Liver (tissue), 9 donors: ENCODE measurements around the gene YWHAE. TPM values are rescaled to one million over a fixed set of nuclear protein-coding genes. Genes with fewer than 3 reads are reported as not detected.

Source experiments
- DNase-seq: peaks from one replicate; pipeline ENCODE4 v3.0.0-alpha.2; 2017; ENCODE audit warnings: low spot score
- H3K27ac ChIP-seq, 2 donors: one replicate each; pipeline ENCODE4 v1.7.0; 2013; ENCODE audit warnings: inconsistent platforms in 2 of 2, low read length in 2 of 2, control low read depth in 1 of 2, low read depth in 1 of 2, mild to moderate bottlenecking in 1 of 2
- H3K27me3 ChIP-seq, 4 donors: one replicate each; pipeline versions ENCODE4 v1.6.1 to v1.7.0; 2013; ENCODE audit warnings: low read length in 3 of 4, inconsistent platforms in 1 of 4, mild to moderate bottlenecking in 1 of 4, moderate library complexity in 1 of 4; ENCODE audit not compliant: control insufficient read depth in 4 of 4, insufficient read depth in 4 of 4
- H3K36me3 ChIP-seq, 4 donors: one replicate each; pipeline versions ENCODE4 v1.6.1 to v1.7.0; 2013; ENCODE audit warnings: low read length in 3 of 4, mild to moderate bottlenecking in 3 of 4, low read depth in 1 of 4, moderate library complexity in 1 of 4; ENCODE audit not compliant: control insufficient read depth in 4 of 4, insufficient read depth in 3 of 4
- H3K4me1 ChIP-seq, 4 donors: one replicate each; pipeline versions ENCODE4 v1.6.1 to v1.7.0; 2013; ENCODE audit warnings: low read length in 3 of 4, mild to moderate bottlenecking in 3 of 4, moderate library complexity in 1 of 4; ENCODE audit not compliant: control insufficient read depth in 4 of 4, insufficient read depth in 4 of 4
- H3K4me3 ChIP-seq, 3 donors: one replicate each; pipeline versions ENCODE4 v1.6.1 to v1.7.0; 2013; ENCODE audit warnings: low read length in 3 of 3, control low read depth in 1 of 3, low read depth in 1 of 3, mild to moderate bottlenecking in 1 of 3
- H3K9ac ChIP-seq, 2 donors: one replicate each; pipeline ENCODE4 v1.7.0; 2013; ENCODE audit warnings: low read length in 2 of 2, mild to moderate bottlenecking in 2 of 2, moderate library complexity in 2 of 2, control low read depth in 1 of 2, low read depth in 1 of 2
- H3K9me3 ChIP-seq, 4 donors: one replicate each; pipeline versions ENCODE4 v1.6.1 to v1.7.0; 2013; ENCODE audit warnings: low read length in 3 of 4; ENCODE audit not compliant: control insufficient read depth in 4 of 4
- ATF3 ChIP-seq: IDR thresholded peaks from 2 replicates; pipeline ENCODE4 v1.6.1; 2016; ENCODE audit warnings: antibody characterized with exemption
- EGR1 ChIP-seq, 2 donors: IDR thresholded peaks; 2 replicates each; pipeline ENCODE4 v1.6.1; 2016 to 2018; ENCODE audit warnings: antibody characterized with exemption in 2 of 2, low read depth in 2 of 2
- FOXA1 ChIP-seq: IDR thresholded peaks from 2 replicates; pipeline ENCODE4 v1.6.1; 2016; ENCODE audit warnings: antibody characterized with exemption
- FOXA2 ChIP-seq: IDR thresholded peaks from 2 replicates; pipeline ENCODE4 v1.6.1; 2016; ENCODE audit warnings: antibody characterized with exemption
- GABPA ChIP-seq, 2 donors: IDR thresholded peaks in 1 of 2; conservative IDR thresholded peaks in 1 of 2; 2 replicates each; pipeline ENCODE4 v1.6.1; 2016; ENCODE audit warnings: antibody characterized with exemption in 2 of 2, mild to moderate bottlenecking in 1 of 2, moderate library complexity in 1 of 2
- HNF4A ChIP-seq, 2 donors: conservative IDR thresholded peaks; 2 replicates each; pipeline ENCODE4 v1.6.1; 2016; ENCODE audit warnings: antibody characterized with exemption in 2 of 2, mild to moderate bottlenecking in 2 of 2
- JUND ChIP-seq, 2 donors: IDR thresholded peaks; 2 replicates each; pipeline ENCODE4 v1.6.1; 2016; ENCODE audit warnings: antibody characterized with exemption in 2 of 2
- RAD21 ChIP-seq, 2 donors: IDR thresholded peaks; 2 replicates each; pipeline ENCODE4 v1.6.1; 2016; ENCODE audit warnings: antibody characterized with exemption in 2 of 2, mild to moderate bottlenecking in 2 of 2
- SP1 ChIP-seq: IDR thresholded peaks from 2 replicates; pipeline ENCODE4 v1.6.1; 2018; ENCODE audit warnings: antibody characterized with exemption, mild to moderate bottlenecking
- TAF1 ChIP-seq: conservative IDR thresholded peaks from 2 replicates; pipeline ENCODE4 v1.6.1; 2016; ENCODE audit warnings: antibody characterized with exemption, mild to moderate bottlenecking
- YY1 ChIP-seq: IDR thresholded peaks from 2 replicates; pipeline ENCODE4 v1.6.1; 2016; ENCODE audit warnings: antibody characterized with exemption, mild to moderate bottlenecking
- ZBTB33 ChIP-seq: IDR thresholded peaks from 2 replicates; pipeline ENCODE4 v1.6.1; 2016; ENCODE audit warnings: antibody characterized with exemption
- WGBS: extraction: QIAGEN DNeasy Blood & Tissue Kit; methylation state at CpG from one replicate; pipeline ENCODE4 v1.1.7; 2013; 5-methylcytosine and 5-hydroxymethylcytosine counted together
- polyA plus RNA-seq, 2 donors: library from polyadenylated mRNA; stranded (reverse) in 1 of 2; unstranded in 1 of 2; fragments of 200-250 nt in 1 of 2; fragments of >200 nt in 1 of 2; fragmentation: Nextera tagmentation in 1 of 2; extraction: Ambion mirVana in 1 of 2; gene quantifications; one replicate each; pipeline versions ENCODE4 v1.2.1 to v1.2.3, GENCODE V29; 2013 to 2015
- total RNA-seq, 2 donors: library from RNA; depleted of rRNA; stranded (reverse); fragments of >200 nt; gene quantifications; one replicate each; pipeline ENCODE4 v1.2.3, GENCODE V29; 2014
- TF ChIP-seq, protein P1 (sequence below): IDR thresholded peaks from 2 replicates; pipeline ENCODE4 v1.6.1; 2016; ENCODE audit warnings: antibody characterized with exemption
- donor health status: healthy.
- donor health status: healthy.
- donor health status: healthy.
- donor health status: healthy.
- donor health status: healthy.

YWHAE gene
- total and polyA plus RNA-seq, 4 donors: 173 to 288 (median 202) TPM

DNA sequence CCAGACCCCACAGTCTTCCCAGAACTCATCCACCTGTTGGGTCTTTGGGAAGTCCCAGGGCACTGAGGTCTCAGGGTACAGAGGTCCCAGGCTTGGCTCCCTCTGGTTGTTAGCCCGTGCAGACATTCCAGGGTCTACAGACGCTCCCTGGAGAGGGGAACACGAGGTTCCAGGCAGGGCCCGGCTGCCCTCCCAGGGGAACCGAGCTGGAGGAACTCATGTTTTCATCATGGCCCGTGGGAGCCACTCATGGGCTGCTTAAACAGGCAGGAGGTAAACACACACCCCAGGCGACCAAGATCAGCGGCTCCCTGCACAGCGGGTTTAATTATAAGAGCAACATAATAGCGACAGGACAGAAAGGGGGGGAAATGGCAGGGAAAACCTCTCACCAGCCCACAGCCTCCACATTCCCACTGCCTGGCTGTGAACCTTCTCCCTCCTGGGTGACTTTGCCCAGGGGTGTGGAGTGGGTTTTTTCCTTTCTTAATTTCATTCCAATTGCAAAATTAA is 84.1 kb downstream of the YWHAE start:
- Histone ChIP-seq H3K27me3 (peaks cover 0 to 4% (median 0%) of the 10 kb centered on the region in 4 donors), H3K9ac (no peak overlapping the region), H3K27ac (no peak overlapping the region), H3K4me3 (no peak overlapping the region), H3K4me1 (no peaks in the 10 kb centered on the region), H3K9me3 (no peaks in the 10 kb centered on the region), H3K36me3 (no peaks in the 10 kb centered on the region)
- 52% methylated on average over 10 of the region's 10 CpGs for WGBS
- no peak for DNase-seq
- TF ChIP-seq ATF3: no peak
- TF ChIP-seq SP1: no peak
- TF ChIP-seq YY1: no peak

- no peaks in the 10 kb centered on the region for H3K4me1 ChIP-seq
- no peak overlapping the region for H3K4me3 ChIP-seq
- H3K9me3 ChIP-seq: no peaks in the 10 kb centered on the region
- WGBS: 64% methylated on average over 10 of the region's 10 CpGs
- H3K27ac ChIP-seq: no peak overlapping the region
- peaks cover 0 to 4% (median 0%) of the 10 kb centered on the region in 4 donors for H3K27me3 ChIP-seq
- H3K9ac ChIP-seq: no peak overlapping the region
- no peaks in the 10 kb centered on the region for H3K36me3 ChIP-seq
- no peak for DNase-seq
- TF ChIP-seq GABPA (IDR thresholded peaks at IDR 0.05 in 1 of 2, conservative IDR thresholded peaks at IDR 0.05 in 1 of 2): no peak
- no peak for TF ChIP-seq SP1
- no peak for TF ChIP-seq YY1
- no peak for TF ChIP-seq ZBTB33
Observed at GRCh38 chr17:1315409-1315808, 84.6 kb downstream of the YWHAE start.

DNA sequence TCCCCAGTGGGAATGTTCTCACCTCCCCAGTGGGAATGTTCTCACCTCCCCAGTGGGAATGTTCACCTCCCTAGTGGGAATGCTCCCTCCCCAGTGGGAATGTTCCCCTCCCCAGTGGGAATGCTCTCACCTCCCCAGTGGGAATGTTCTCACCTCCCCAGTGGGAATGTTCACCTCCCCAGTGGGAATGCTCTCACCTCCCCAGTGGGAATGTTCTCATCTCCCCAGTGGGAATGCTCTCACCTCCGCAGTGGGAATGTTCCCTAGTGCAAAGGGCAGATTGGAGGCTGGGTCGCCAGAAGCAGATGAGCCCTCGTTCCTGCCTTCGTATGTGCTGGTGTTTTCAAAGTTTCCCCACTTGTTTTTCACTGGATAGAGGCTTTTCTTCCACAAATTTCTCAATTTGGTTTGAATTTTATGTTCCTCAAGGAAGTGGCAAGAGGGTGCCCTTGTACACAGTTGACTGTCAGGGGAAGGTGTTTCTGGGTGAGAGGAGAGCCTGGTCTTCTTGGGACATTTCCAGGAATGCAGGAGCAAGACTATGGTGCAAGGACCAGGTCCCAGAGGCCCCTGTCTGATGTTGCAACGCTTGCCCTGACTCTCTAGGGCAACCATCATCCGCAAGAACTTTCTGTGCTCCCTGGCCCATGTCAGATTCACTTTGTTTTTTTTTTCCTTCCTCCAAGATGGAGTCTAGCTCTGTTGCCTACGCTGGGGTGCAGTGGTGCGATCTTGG is 86.6 kb downstream of the YWHAE start:
- H3K9me3 ChIP-seq: no peaks in the 10 kb centered on the region

More for the DNA sequence above, 86.6 kb downstream of the YWHAE start:
- WGBS: 69% methylated on average over 8 of the region's 8 CpGs
- Histone ChIP-seq H3K4me1 (no peaks in the 10 kb centered on the region), H3K27me3 (peaks cover 0 to 4% (median 0%) of the 10 kb centered on the region in 4 donors), H3K36me3 (no peaks in the 10 kb centered on the region), H3K9ac (no peak overlapping the region), H3K4me3 (no peak overlapping the region), H3K27ac (no peak overlapping the region)
- no peak for TF ChIP-seq ZBTB33
- TF ChIP-seq TAF1: no peak
- TF ChIP-seq YY1: no peak
- no peak for TF ChIP-seq JUND (IDR thresholded peaks at IDR 0.05)
- TF ChIP-seq HNF4A (conservative IDR thresholded peaks at IDR 0.05): no peak
- TF ChIP-seq FOXA2: no peak
- TF ChIP-seq EGR1 (IDR thresholded peaks at IDR 0.05; ENCODE audit: low read depth in 2 of 2): no peak
- no peak for TF ChIP-seq GABPA (IDR thresholded peaks at IDR 0.05 in 1 of 2, conservative IDR thresholded peaks at IDR 0.05 in 1 of 2)
- no peak for TF ChIP-seq RAD21 (IDR thresholded peaks at IDR 0.05)
- TF ChIP-seq FOXA1: no peak
- TF ChIP-seq, protein P1, sequence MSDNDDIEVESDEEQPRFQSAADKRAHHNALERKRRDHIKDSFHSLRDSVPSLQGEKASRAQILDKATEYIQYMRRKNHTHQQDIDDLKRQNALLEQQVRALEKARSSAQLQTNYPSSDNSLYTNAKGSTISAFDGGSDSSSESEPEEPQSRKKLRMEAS: no peak
- DNase-seq: no peak
